Activated CD8-positive, alpha-beta memory T cell treated with anti-CD3 and anti-CD28 coated beads for 24 hours (primary cell): Measurements from ENCODE around the gene TBX20.
"Not testable (repeated sequence)": the region's sequence is repeated elsewhere in the genome, so short reads cannot be mapped to it uniquely, and the experiment has no call there.

Experiments
- DNase-seq: peaks from one replicate; pipeline ENCODE4 v3.0.0-alpha.2; 2020

The TBX20 gene

GRCh38 chr7:35254496-35255442 is 869 bp upstream of the TBX20 start:
- no peak for DNase-seq

DNA sequence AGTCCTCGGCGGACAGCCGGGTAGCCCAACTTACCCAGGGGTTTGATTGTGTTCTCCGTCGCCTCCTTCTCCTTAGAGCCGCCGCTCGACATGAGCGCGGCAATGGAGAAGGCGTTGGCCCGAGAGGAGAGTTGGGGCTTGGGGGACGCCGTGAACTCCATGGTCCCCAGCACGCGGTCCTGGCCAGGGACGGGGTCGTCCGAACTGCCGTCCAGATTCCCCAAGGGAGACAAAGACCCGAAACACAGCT is 515 bp downstream of the TBX20 start:
- DNase-seq = no peak

DNA sequence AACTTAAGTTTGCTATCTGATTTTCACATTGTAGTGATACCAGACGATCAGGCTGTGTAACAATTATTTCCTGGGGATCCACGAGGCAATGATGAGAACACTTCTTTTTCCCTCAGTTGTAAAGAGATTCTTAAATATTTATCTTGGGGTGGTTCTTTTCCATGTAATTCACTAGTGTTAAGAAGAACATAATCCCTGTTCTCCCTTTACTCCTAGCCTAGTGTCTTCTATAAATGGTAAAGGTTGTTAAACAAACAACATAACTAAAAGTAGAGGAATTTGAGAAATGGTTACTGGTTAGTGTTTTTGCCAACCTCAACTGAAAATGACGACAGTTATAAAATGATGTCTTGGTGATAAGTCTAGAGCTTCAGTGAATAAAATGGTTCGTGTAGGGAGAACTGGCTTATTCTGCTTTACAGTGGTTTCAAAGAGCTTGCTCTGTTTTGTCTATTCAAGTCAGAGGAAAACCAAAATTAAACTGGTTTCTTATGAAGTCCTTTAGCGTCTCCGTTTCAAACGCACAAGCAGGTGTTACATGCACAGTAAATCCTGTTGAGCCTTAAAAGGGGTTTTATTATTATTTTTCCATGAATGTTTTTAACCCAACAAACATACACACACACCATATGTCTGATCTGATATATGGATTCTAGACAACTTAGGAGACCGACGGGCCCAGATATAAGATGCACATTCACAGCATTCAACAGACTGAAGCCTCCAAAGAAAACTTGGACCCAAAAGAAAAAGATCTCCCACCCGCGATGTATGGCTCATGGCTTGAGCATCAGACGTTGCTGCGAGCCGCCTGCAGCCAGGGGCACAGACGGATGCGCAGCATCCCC is 1.1 kb downstream of the TBX20 start:
- no peak for DNase-seq

GRCh38 chr7:35251606-35252310 is 2.1 kb downstream of the TBX20 start:
- no peak for DNase-seq

GRCh38 chr7:35250941-35251340 is 3.0 kb downstream of the TBX20 start:
- DNase-seq = no peak

DNA sequence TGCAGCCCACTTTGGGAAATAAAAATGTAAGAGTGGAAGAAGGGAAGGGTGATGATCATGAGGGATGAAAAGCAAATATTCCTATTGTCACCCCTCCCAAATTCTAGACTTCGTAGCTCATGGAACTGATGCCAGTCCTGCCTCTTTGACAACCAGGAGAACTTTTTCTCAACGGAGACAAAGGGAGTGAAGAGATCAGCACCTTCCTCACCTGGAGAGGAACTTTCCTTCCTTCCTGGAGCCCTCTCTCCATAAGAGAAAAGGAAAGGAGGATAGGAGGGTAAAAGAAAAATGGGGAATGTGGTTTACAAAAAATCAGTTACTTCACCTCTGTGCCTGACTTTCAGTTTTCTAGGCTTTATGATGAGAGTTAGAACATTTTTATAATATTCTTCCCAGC is 3.4 kb downstream of the TBX20 start:
- no peak for DNase-seq

GRCh38 chr7:35249537-35249907 is 4.4 kb downstream of the TBX20 start:
- DNase-seq = no peak

- DNase-seq = no peak
These were observed 5.0 kb downstream of the TBX20 start for GRCh38 chr7:35248576-35249536.

GRCh38 chr7:35246819-35247218 is 7.1 kb downstream of the TBX20 start:
- DNase-seq = no peak

GRCh38 chr7:35241884-35242283 is 12.0 kb downstream of the TBX20 start:
- DNase-seq = no peak

GRCh38 chr7:35241436-35241835 is 12.5 kb downstream of the TBX20 start:
- no peak for DNase-seq

- not testable (repeated sequence) for DNase-seq
These were observed 12.9 kb downstream of the TBX20 start for GRCh38 chr7:35241008-35241407.

- not testable (repeated sequence) for DNase-seq
These were observed 15.4 kb downstream of the TBX20 start for GRCh38 chr7:35238456-35238855.

GRCh38 chr7:35232994-35233393 is 20.9 kb downstream of the TBX20 start:
- DNase-seq = no peak

GRCh38 chr7:35231221-35231620 is 22.7 kb downstream of the TBX20 start:
- DNase-seq = not testable (repeated sequence)

GRCh38 chr7:35229116-35229780 is 24.7 kb downstream of the TBX20 start:
- not testable (repeated sequence) for DNase-seq

DNA sequence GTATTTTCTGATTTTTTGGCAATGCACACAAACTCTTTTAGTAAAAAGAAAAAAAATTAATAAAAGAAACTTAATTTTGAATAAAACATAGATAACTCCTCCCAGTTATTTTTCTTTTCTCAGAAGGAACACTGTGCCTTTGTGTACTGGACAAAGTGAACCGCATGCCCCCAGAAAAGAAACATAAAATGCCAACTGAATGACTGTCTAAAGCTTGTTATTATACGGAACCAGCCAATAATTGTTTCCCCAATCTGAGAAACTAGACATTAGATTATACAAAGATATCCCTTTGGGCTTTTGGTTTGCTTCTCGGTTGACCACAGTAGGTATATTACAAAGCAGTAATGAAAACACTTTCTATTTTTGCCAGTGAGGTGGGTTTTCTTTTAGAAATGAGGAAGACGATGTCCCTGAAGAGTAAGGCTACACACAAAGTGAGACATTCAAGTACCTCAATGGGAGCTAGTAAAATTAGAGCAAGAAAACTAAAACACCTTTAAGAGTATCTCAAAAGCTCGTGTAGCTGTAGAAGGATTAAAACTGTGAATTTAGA is 25.3 kb downstream of the TBX20 start:
- not testable (repeated sequence) for DNase-seq

GRCh38 chr7:35227438-35227837 is 26.5 kb downstream of the TBX20 start:
- not testable (repeated sequence) for DNase-seq

DNA sequence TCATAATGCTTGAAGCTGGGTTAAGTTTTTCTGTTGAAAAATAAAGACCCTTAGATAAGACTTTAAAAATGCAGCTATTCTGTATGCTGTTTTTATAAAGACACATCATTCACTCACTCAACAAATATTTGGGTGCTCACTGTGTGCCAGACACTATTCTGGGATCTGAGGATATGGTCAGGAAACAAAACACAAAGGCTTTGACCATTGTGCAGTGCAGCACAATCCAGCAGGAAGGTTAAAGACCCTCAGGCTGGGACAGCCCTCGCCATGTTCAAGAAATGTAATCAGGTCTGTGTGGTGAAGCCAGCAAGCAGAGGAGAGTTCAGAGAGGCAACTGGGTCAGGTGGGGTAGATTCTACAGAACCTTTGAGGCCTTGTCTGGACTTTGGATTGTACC is 31.5 kb downstream of the TBX20 start:
- DNase-seq = not testable (repeated sequence)

DNA sequence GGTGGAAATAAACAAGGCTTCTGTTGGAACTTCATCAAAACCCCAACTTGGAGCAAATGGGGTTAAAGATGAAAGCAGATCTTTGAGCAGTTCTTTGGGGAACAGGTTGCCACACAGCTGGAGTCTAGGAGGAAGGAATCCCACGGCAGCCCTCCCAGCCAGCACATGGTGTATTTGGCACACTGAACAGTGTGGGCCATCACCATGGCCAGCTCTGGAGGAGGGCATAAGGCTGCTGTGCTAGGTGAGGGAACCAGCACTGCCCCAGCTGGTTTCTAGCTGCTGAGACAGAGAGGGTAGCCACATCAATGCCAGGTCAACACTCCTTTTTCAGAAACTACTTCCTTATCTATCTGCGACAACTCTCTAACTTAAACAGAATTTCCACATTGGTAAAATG is 33.7 kb downstream of the TBX20 start:
- not testable (repeated sequence) for DNase-seq

DNA sequence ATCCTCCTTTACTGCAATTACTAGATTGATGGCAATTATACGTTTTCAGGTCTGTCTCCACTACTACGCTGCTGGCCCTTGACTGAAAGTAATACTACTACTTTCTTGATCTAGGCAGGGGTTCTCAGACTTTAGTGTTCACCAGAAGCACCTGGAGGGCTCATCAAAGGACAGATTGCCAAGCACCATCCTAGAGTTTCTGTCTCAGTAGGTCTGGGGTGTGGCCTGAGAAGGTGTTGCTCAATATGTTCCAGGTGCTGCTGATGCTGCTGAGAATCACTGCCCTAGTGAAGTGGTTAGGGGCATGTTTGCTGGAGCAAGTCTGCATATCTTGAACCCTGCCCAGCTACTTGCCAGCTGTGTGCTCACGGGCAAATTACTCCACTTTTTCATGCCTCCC is 37.9 kb downstream of the TBX20 start:
- DNase-seq = not testable (repeated sequence)
